Suprapubic skin (tissue), 3 donors: ENCODE results near the gene PRRC2B.

Experiments
- CTCF ChIP-seq, 2 donors: fragments of 200-600 bp in 1 of 2; fragments of 450-650 bp in 1 of 2; sonication (generic) in 1 of 2; IDR thresholded peaks; one replicate each; pipeline ENCODE4 v1.5.1; 2016 to 2019; ENCODE audit warnings: antibody characterized with exemption in 2 of 2, mild to moderate bottlenecking in 1 of 2, moderate library complexity in 1 of 2
- EP300 ChIP-seq: sonication (generic); formaldehyde crosslinking; IDR thresholded peaks from one replicate; pipeline ENCODE4 v1.6.1; 2017; ENCODE audit warnings: antibody characterized with exemption

GRCh38 chr9:131405858-131406537 lies 12.1 kb downstream of the PRRC2B start:
- TF ChIP-seq CTCF (IDR thresholded peaks at IDR 0.05) (no peak), EP300 (no peak)
